Smooth muscle cell (in vitro differentiated cells): Measurements from ENCODE around the gene VIPR1. TPM values are rescaled to one million over a fixed set of nuclear protein-coding genes. Genes with fewer than 3 reads are reported as not detected.

Source experiments
- DNase-seq: peaks from one replicate; lab custom pipeline; 2025; ENCODE audit not compliant: unreplicated experiment; lab: John Stamatoyannopoulos, UW
- H2AFZ ChIP-seq: fragments of 200-600 bp; sonication (generic); 2 replicates; pipeline ENCODE4 v1.6.0; 2016; ENCODE audit warnings: antibody characterized with exemption, low read depth, mild to moderate bottlenecking
- H3F3A ChIP-seq: fragments of 200-600 bp; sonication (generic); 2 replicates; pipeline ENCODE4 v1.6.0; 2017; ENCODE audit warnings: antibody characterized with exemption, low read depth
- H3K27ac ChIP-seq: fragments of 200-600 bp; sonication (generic); 2 replicates; pipeline ENCODE4 v1.5.1; 2016; ENCODE audit warnings: low read depth, mild to moderate bottlenecking
- H3K27me3 ChIP-seq: fragments of 200-600 bp; sonication (generic); 2 replicates; pipeline ENCODE4 v1.6.1; 2016; ENCODE audit warnings: low read depth, mild to moderate bottlenecking
- H3K36me3 ChIP-seq: fragments of 200-600 bp; sonication (generic); 2 replicates; pipeline ENCODE4 v1.5.1; 2016; ENCODE audit warnings: low read depth
- H3K4me1 ChIP-seq: fragments of 200-600 bp; sonication (generic); 2 replicates; pipeline ENCODE4 v1.5.1; 2016; ENCODE audit warnings: low read depth
- H3K4me2 ChIP-seq: fragments of 200-600 bp; sonication (generic); 2 replicates; pipeline ENCODE4 v1.6.0; 2016; ENCODE audit warnings: mild to moderate bottlenecking
- H3K4me3 ChIP-seq: fragments of 200-600 bp; sonication (generic); 2 replicates; pipeline ENCODE4 v1.5.1; 2016; ENCODE audit warnings: mild to moderate bottlenecking
- H3K79me2 ChIP-seq: fragments of 200-600 bp; sonication (generic); 2 replicates; pipeline ENCODE4 v1.6.0; 2016; ENCODE audit warnings: low read depth, mild to moderate bottlenecking
- H3K9ac ChIP-seq: fragments of 200-600 bp; sonication (generic); 2 replicates; pipeline ENCODE4 v1.6.0; 2016; ENCODE audit warnings: low read depth
- H3K9me3 ChIP-seq: fragments of 200-600 bp; sonication (generic); replicated peaks from 2 replicates; pipeline ENCODE4 v1.5.1; 2016; ENCODE audit warnings: low read depth
- H4K20me1 ChIP-seq: fragments of 200-600 bp; sonication (generic); 2 replicates; pipeline ENCODE4 v1.6.0; 2016; ENCODE audit warnings: low read depth
- CTCF ChIP-seq: fragments of 200-600 bp; sonication (generic); IDR thresholded peaks from 2 replicates; pipeline ENCODE4 v1.5.1; 2017; ENCODE audit warnings: borderline replicate concordance, mild to moderate bottlenecking, antibody characterized with exemption; ENCODE audit not compliant: insufficient read depth, poor library complexity, severe bottlenecking
- WGBS: methylation state at CpG from one replicate; pipeline ENCODE4 v1.1.7; 2016; ENCODE audit warnings: low lambda C conversion rate; 5-methylcytosine and 5-hydroxymethylcytosine counted together
- polyA plus RNA-seq: library from polyadenylated mRNA; unstranded; fragments of >200 nt; fragmentation: Nextera tagmentation; extraction: Ambion mirVana; gene quantifications from 2 replicates; pipeline ENCODE4 v1.2.1, GENCODE V29; 2016
- total RNA-seq: library from RNA; depleted of rRNA; stranded (reverse); fragments of >200 nt; gene quantifications from 2 replicates; pipeline ENCODE4 v1.2.3, GENCODE V29; 2014

Gene VIPR1
- total and polyA plus RNA-seq, 2 experiments from 2014 or later = 0.86 to 1.3 TPM

GRCh38 chr3:42463093-42463492 is 39.4 kb upstream of the VIPR1 start:
- no peaks in the 10 kb centered on the region for H3F3A ChIP-seq
- no peak for TF ChIP-seq CTCF
- H3K4me2 ChIP-seq = no peak overlapping the region
- no peak overlapping the region for H3K9ac ChIP-seq
- H3K4me1 ChIP-seq = no peaks in the 10 kb centered on the region
- no peaks in the 10 kb centered on the region for H3K9me3 ChIP-seq
- no peak overlapping the region for H3K4me3 ChIP-seq
- DNase-seq = no peak
- no peak overlapping the region for H2AFZ ChIP-seq
- 82% methylated on average over 1 of the region's 1 CpG for WGBS
- no peaks in the 10 kb centered on the region for H4K20me1 ChIP-seq
- H3K79me2 ChIP-seq = no peaks in the 10 kb centered on the region
- no peaks in the 10 kb centered on the region for H3K27me3 ChIP-seq
- H3K36me3 ChIP-seq = no peaks in the 10 kb centered on the region
- H3K27ac ChIP-seq = no peak overlapping the region

- Histone ChIP-seq H2AFZ (no peak overlapping the region), H3K27ac (no peak overlapping the region), H3K4me2 (no peak overlapping the region), H3K27me3 (no peaks in the 10 kb centered on the region), H3K36me3 (no peaks in the 10 kb centered on the region), H3K4me3 (no peak overlapping the region), H3K9ac (no peak overlapping the region), H4K20me1 (no peaks in the 10 kb centered on the region), H3K4me1 (no peaks in the 10 kb centered on the region), H3K79me2 (no peaks in the 10 kb centered on the region), H3K9me3 (no peaks in the 10 kb centered on the region), H3F3A (no peaks in the 10 kb centered on the region)
- TF ChIP-seq CTCF = no peak
- WGBS = 91% methylated on average over 3 of the region's 3 CpGs
- no peak for DNase-seq
These were observed 34.3 kb upstream of the VIPR1 start for GRCh38 chr3:42468111-42468510.

- H3K9me3 ChIP-seq = no peaks in the 10 kb centered on the region
- no peaks in the 10 kb centered on the region for H3K36me3 ChIP-seq
- H3K79me2 ChIP-seq = no peaks in the 10 kb centered on the region
- 55% methylated on average over 2 of the region's 2 CpGs for WGBS
- H3K4me3 ChIP-seq = no peak overlapping the region
- H3K4me2 ChIP-seq = no peak overlapping the region
- no peaks in the 10 kb centered on the region for H3K4me1 ChIP-seq
- H3K27me3 ChIP-seq = no peaks in the 10 kb centered on the region
- DNase-seq = no peak
- no peaks in the 10 kb centered on the region for H3F3A ChIP-seq
- no peak overlapping the region for H3K27ac ChIP-seq
- H2AFZ ChIP-seq = no peak overlapping the region
- no peaks in the 10 kb centered on the region for H4K20me1 ChIP-seq
- no peak for TF ChIP-seq CTCF
- H3K9ac ChIP-seq = no peak overlapping the region
These were observed 29.9 kb upstream of the VIPR1 start for GRCh38 chr3:42472555-42472954.

- no peak overlapping the region for H3K4me3 ChIP-seq
- no peaks in the 10 kb centered on the region for H3K9me3 ChIP-seq
- no peaks in the 10 kb centered on the region for H3K4me1 ChIP-seq
- H3K27me3 ChIP-seq = no peaks in the 10 kb centered on the region
- H4K20me1 ChIP-seq = no peaks in the 10 kb centered on the region
- no peak overlapping the region for H3K27ac ChIP-seq
- H2AFZ ChIP-seq = no peak overlapping the region
- no peak overlapping the region for H3K9ac ChIP-seq
- H3F3A ChIP-seq = no peaks in the 10 kb centered on the region
- no peak for TF ChIP-seq CTCF
- no peaks in the 10 kb centered on the region for H3K79me2 ChIP-seq
- DNase-seq = no peak
- H3K36me3 ChIP-seq = no peaks in the 10 kb centered on the region
- peak overlapping the region; percentile 35 for H3K4me2 ChIP-seq
- 46% methylated on average over 10 of the region's 10 CpGs for WGBS
These were observed 29.1 kb upstream of the VIPR1 start for GRCh38 chr3:42473083-42473932.
